ENCODE results near the gene IL17B.

- TF ChIP-seq EZH2 (IDR thresholded peaks at IDR 0.05; ENCODE audit: insufficient read depth, poor library complexity, severe bottlenecking) (no peak), EZH2phosphoT487 (IDR thresholded peaks at IDR 0.05; ENCODE audit: insufficient read depth, low read depth) (no peak)
Measured at GRCh38 chr5:149363358-149363757, 15.7 kb downstream of the IL17B start.
